HG03039 (cell line): ENCODE measurements around the gene TBC1D2.

Experiments used
- ATAC-seq: cut with Tn5 transposase; IDR thresholded peaks from one replicate; pipeline ENCODE4 v1.9.1; 2021; ENCODE audit warnings: mild to moderate bottlenecking, moderate library complexity; ENCODE audit not compliant: unreplicated experiment

Gene TBC1D2

GRCh38 chr9:98192503-98193335, 62.7 kb downstream of the TBC1D2 start, which contains the start of gene CORO2A:
TSS of gene CORO2A (minus strand) at chr9:98192637. CDS start at chr9:98157660, 34,977 bp downstream.
- ATAC-seq, result peak; percentile 66

- no peak for ATAC-seq
Measured at GRCh38 chr9:98191671-98192502, 63.6 kb downstream of the TBC1D2 start.

- ATAC-seq, result no peak
Measured at GRCh38 chr9:98191181-98191608, 64.3 kb downstream of the TBC1D2 start.

GRCh38 chr9:98190757-98191105, 64.7 kb downstream of the TBC1D2 start:
- no peak for ATAC-seq

GRCh38 chr9:98189412-98189811, 66.0 kb downstream of the TBC1D2 start:
- no peak for ATAC-seq

- no peak for ATAC-seq
Measured at GRCh38 chr9:98187926-98188325, 67.5 kb downstream of the TBC1D2 start.

GRCh38 chr9:98186236-98186635, 69.2 kb downstream of the TBC1D2 start:
- ATAC-seq, result no peak

GRCh38 chr9:98185611-98186171, 69.8 kb downstream of the TBC1D2 start:
- no peak for ATAC-seq

- no peak for ATAC-seq
Measured at GRCh38 chr9:98185021-98185567, 70.4 kb downstream of the TBC1D2 start.

- ATAC-seq, result no peak
Measured at GRCh38 chr9:98184326-98184725, 71.1 kb downstream of the TBC1D2 start.

- no peak for ATAC-seq
Measured at GRCh38 chr9:98182889-98183599, 72.4 kb downstream of the TBC1D2 start.

- no peak for ATAC-seq
Measured at GRCh38 chr9:98182069-98182820, 73.2 kb downstream of the TBC1D2 start.

- ATAC-seq, result no peak
Measured at GRCh38 chr9:98181746-98182068, 73.7 kb downstream of the TBC1D2 start.

- ATAC-seq, result no peak
Measured at GRCh38 chr9:98180996-98181395, 74.5 kb downstream of the TBC1D2 start.

GRCh38 chr9:98178874-98179850, 76.3 kb downstream of the TBC1D2 start:
- no peak for ATAC-seq

GRCh38 chr9:98176391-98177259, 78.8 kb downstream of the TBC1D2 start:
- no peak for ATAC-seq

GRCh38 chr9:98175762-98176161, 79.7 kb downstream of the TBC1D2 start:
- ATAC-seq, result no peak

- no peak for ATAC-seq
Measured at GRCh38 chr9:98175028-98175569, 80.3 kb downstream of the TBC1D2 start.
